Naive B cell (primary cell): ENCODE data around the gene MLST8. TPM values are rescaled to one million over a fixed set of nuclear protein-coding genes. Genes with fewer than 3 reads are reported as not detected.
"Not testable (repeated sequence)": the region's sequence is repeated elsewhere in the genome, so short reads cannot be mapped to it uniquely, and the experiment has no call there.

Experiments used
- ATAC-seq, 2 donors: fragments of 150-1000 bp; cut with Tn5 transposase; 2 replicates each; pipeline ENCODE4 v1.10.0; 2021; ENCODE audit warnings: low read depth in 2 of 2, mild to moderate bottlenecking in 2 of 2, moderate library complexity in 2 of 2
- DNase-seq: peaks from one replicate; pipeline ENCODE4 v3.0.0; 2022
- H3K27ac Mint-ChIP-seq, 6 donors: one replicate each; pipeline ENCODE4 v1.8.0; 2020 to 2022; ENCODE audit warnings: mild to moderate bottlenecking in 6 of 6, mixed read lengths in 6 of 6, moderate library complexity in 5 of 6, inconsistent platforms in 2 of 6
- H3K27me3 Mint-ChIP-seq, 3 donors: one replicate each; pipeline ENCODE4 v1.8.0; 2021 to 2022; ENCODE audit warnings: mixed read lengths in 3 of 3, mild to moderate bottlenecking in 1 of 3
- H3K36me3 Mint-ChIP-seq, 2 donors: one replicate each; pipeline ENCODE4 v1.8.0; 2020 to 2022; ENCODE audit warnings: mixed read lengths in 2 of 2, inconsistent platforms in 1 of 2, mild to moderate bottlenecking in 1 of 2
- H3K4me1 Mint-ChIP-seq, 3 donors: one replicate each; pipeline ENCODE4 v1.8.0; 2020 to 2022; ENCODE audit warnings: mixed read lengths in 3 of 3, inconsistent platforms in 1 of 3, mild to moderate bottlenecking in 1 of 3, moderate library complexity in 1 of 3
- H3K4me3 Mint-ChIP-seq, 8 donors: one replicate each; pipeline ENCODE4 v1.8.0; 2020 to 2022; ENCODE audit warnings: mild to moderate bottlenecking in 8 of 8, mixed read lengths in 8 of 8, moderate library complexity in 8 of 8, inconsistent platforms in 2 of 8
- H3K9me3 Mint-ChIP-seq, 7 donors: one replicate each; pipeline ENCODE4 v1.8.0; 2020 to 2022; ENCODE audit warnings: mixed read lengths in 7 of 7, mild to moderate bottlenecking in 5 of 7, inconsistent platforms in 2 of 7, moderate library complexity in 1 of 7
- polyA plus RNA-seq, 6 donors: library from polyadenylated mRNA; unstranded; fragments of 300-500 nt; fragmentation: Illumina TruSeq; gene quantifications; one replicate each; pipeline ENCODE4 v1.2.3, GENCODE V29; 2021; ENCODE audit warnings: low read depth in 6 of 6

Gene MLST8
- polyA plus RNA-seq, 6 donors from 2014 or later, result 28.1 to 43.1 (median 33.4) TPM

- no peak for DNase-seq
- no peak for ATAC-seq
- H3K36me3 Mint-ChIP-seq, result no peaks in the 10 kb centered on the region
- peaks cover 0 to 1% (median 0%) of the 10 kb centered on the region in 7 donors for H3K9me3 Mint-ChIP-seq
- H3K4me1 Mint-ChIP-seq, result peaks cover 9 to 13% (median 12%) of the 10 kb centered on the region in 3 donors
- H3K27ac Mint-ChIP-seq, result no peak overlapping the region
- H3K4me3 Mint-ChIP-seq, result peak overlapping the region in 1 of 8 donors; percentile 28
- peaks cover 23 to 54% (median 40%) of the 10 kb centered on the region in 3 donors for H3K27me3 Mint-ChIP-seq
Measured at GRCh38 chr16:2199095-2199494, 6.2 kb upstream of the MLST8 start.

GRCh38 chr16:2199621-2200139 is 5.6 kb upstream of the MLST8 start:
- Mint-ChIP-seq H3K4me1 (peaks cover 11 to 18% (median 16%) of the 10 kb centered on the region in 3 donors), H3K4me3 (peak overlapping the region in 1 of 8 donors; percentile 49), H3K9me3 (peaks cover 0 to 1% (median 0%) of the 10 kb centered on the region in 7 donors), H3K27me3 (peaks cover 22 to 50% (median 39%) of the 10 kb centered on the region in 3 donors), H3K27ac (no peak overlapping the region), H3K36me3 (no peaks in the 10 kb centered on the region)
- ATAC-seq, result no peak
- no peak for DNase-seq

GRCh38 chr16:2200313-2200712 is 4.9 kb upstream of the MLST8 start:
- H3K4me1 Mint-ChIP-seq, result peaks cover 8 to 14% (median 12%) of the 10 kb centered on the region in 3 donors
- no peak overlapping the region for H3K27ac Mint-ChIP-seq
- H3K36me3 Mint-ChIP-seq, result no peaks in the 10 kb centered on the region

GRCh38 chr16:2203119-2203688 is 2.0 kb upstream of the MLST8 start:
- peak overlapping the region in 7 of 8 donors; percentile 52 to 88 (median 68) for H3K4me3 Mint-ChIP-seq
- not testable (repeated sequence) for DNase-seq, ATAC-seq, H3K9me3 Mint-ChIP-seq, H3K36me3 Mint-ChIP-seq
- peaks cover 7 to 28% (median 21%) of the 10 kb centered on the region in 3 donors for H3K27me3 Mint-ChIP-seq
- peak overlapping the region in 1 of 6 donors; percentile 41 for H3K27ac Mint-ChIP-seq
- H3K4me1 Mint-ChIP-seq, result peaks cover 17 to 31% (median 20%) of the 10 kb centered on the region in 3 donors

More at GRCh38 chr16:2200313-2200712, 4.9 kb upstream of the MLST8 start:
- Mint-ChIP-seq H3K27me3 (peaks cover 17 to 43% (median 32%) of the 10 kb centered on the region in 3 donors), H3K4me3 (no peak overlapping the region), H3K9me3 (peaks cover 0 to 1% (median 0%) of the 10 kb centered on the region in 7 donors)
- ATAC-seq (no peak), DNase-seq (no peak)

GRCh38 chr16:2204416-2205103 is 694 bp upstream of the MLST8 start:
- ATAC-seq (no peak), DNase-seq (no peak)
- Mint-ChIP-seq H3K4me3 (peak overlapping the region; percentile 68 to 89 (median 82)), H3K4me1 (peaks cover 17 to 32% (median 20%) of the 10 kb centered on the region in 3 donors), H3K27me3 (peaks cover 0 to 18% (median 11%) of the 10 kb centered on the region in 3 donors), H3K9me3 (peaks cover 0 to 1% (median 0%) of the 10 kb centered on the region in 7 donors), H3K36me3 (peaks cover 0 to 9% of the 10 kb centered on the region in 2 donors), H3K27ac (peak overlapping the region in 5 of 6 donors; percentile 44 to 88 (median 78))

GRCh38 chr16:2205967-2206313 is 686 bp downstream of the MLST8 start:
- no peaks in the 10 kb centered on the region for H3K9me3 Mint-ChIP-seq
- peaks cover 0 to 8% (median 0%) of the 10 kb centered on the region in 3 donors for H3K27me3 Mint-ChIP-seq
- no peak for DNase-seq
- peak overlapping the region in 4 of 6 donors; percentile 76 to 96 (median 85) for H3K27ac Mint-ChIP-seq
- peak overlapping the region; percentile 68 to 88 (median 80) for H3K4me3 Mint-ChIP-seq
- peaks cover 0 to 9% of the 10 kb centered on the region in 2 donors for H3K36me3 Mint-ChIP-seq
- peaks cover 17 to 32% (median 20%) of the 10 kb centered on the region in 3 donors for H3K4me1 Mint-ChIP-seq
- ATAC-seq, result no peak

GRCh38 chr16:2206420-2206779 is 1.1 kb downstream of the MLST8 start:
- Mint-ChIP-seq H3K4me3 (peak overlapping the region; percentile 66 to 88 (median 80)), H3K27ac (peak overlapping the region in 5 of 6 donors; percentile 63 to 96 (median 88))
- no peak for DNase-seq

GRCh38 chr16:2206780-2207433 is 1.7 kb downstream of the MLST8 start:
- Mint-ChIP-seq H3K9me3 (no peaks in the 10 kb centered on the region), H3K36me3 (peaks cover 0 to 9% of the 10 kb centered on the region in 2 donors), H3K4me3 (peak overlapping the region in 7 of 8 donors; percentile 66 to 88 (median 81)), H3K27ac (peak overlapping the region in 4 of 6 donors; percentile 57 to 96 (median 86)), H3K27me3 (peaks cover 0 to 3% (median 0%) of the 10 kb centered on the region in 3 donors), H3K4me1 (peaks cover 17 to 32% (median 23%) of the 10 kb centered on the region in 3 donors)
- no peak for DNase-seq
- no peak for ATAC-seq

More at GRCh38 chr16:2206420-2206779, 1.1 kb downstream of the MLST8 start:
- Mint-ChIP-seq H3K36me3 (peaks cover 0 to 9% of the 10 kb centered on the region in 2 donors), H3K27me3 (peaks cover 0 to 8% (median 0%) of the 10 kb centered on the region in 3 donors), H3K9me3 (no peaks in the 10 kb centered on the region), H3K4me1 (peaks cover 17 to 32% (median 20%) of the 10 kb centered on the region in 3 donors)
- ATAC-seq, result no peak

GRCh38 chr16:2207872-2208271 is 2.6 kb downstream of the MLST8 start:
- H3K36me3 Mint-ChIP-seq, result peaks cover 0 to 9% of the 10 kb centered on the region in 2 donors
- H3K27ac Mint-ChIP-seq, result peak overlapping the region in 2 of 6 donors; percentile 54 to 78
- no peak for ATAC-seq
- H3K9me3 Mint-ChIP-seq, result no peaks in the 10 kb centered on the region
- H3K27me3 Mint-ChIP-seq, result no peaks in the 10 kb centered on the region
- DNase-seq, result no peak
- peak overlapping the region in 7 of 8 donors; percentile 19 to 87 (median 68) for H3K4me3 Mint-ChIP-seq
- H3K4me1 Mint-ChIP-seq, result peaks cover 22 to 34% (median 26%) of the 10 kb centered on the region in 3 donors

- Mint-ChIP-seq H3K27me3 (no peaks in the 10 kb centered on the region), H3K36me3 (peaks cover 0 to 9% of the 10 kb centered on the region in 2 donors), H3K27ac (no peak overlapping the region), H3K4me1 (peaks cover 26 to 37% (median 26%) of the 10 kb centered on the region in 3 donors), H3K4me3 (peak overlapping the region in 1 of 8 donors; percentile 33), H3K9me3 (no peaks in the 10 kb centered on the region)
- no peak for ATAC-seq
- DNase-seq, result no peak
Measured at GRCh38 chr16:2208308-2208707, 3.1 kb downstream of the MLST8 start.

- Mint-ChIP-seq H3K27me3 (no peaks in the 10 kb centered on the region), H3K27ac (no peak overlapping the region), H3K4me1 (peaks cover 22 to 36% (median 31%) of the 10 kb centered on the region in 3 donors), H3K36me3 (peaks cover 0 to 9% of the 10 kb centered on the region in 2 donors), H3K9me3 (no peaks in the 10 kb centered on the region), H3K4me3 (no peak overlapping the region)
- DNase-seq, result no peak
- ATAC-seq, result no peak
Measured at GRCh38 chr16:2208772-2209171, 3.5 kb downstream of the MLST8 start.

- no peak overlapping the region for H3K4me3 Mint-ChIP-seq
- no peak overlapping the region for H3K27ac Mint-ChIP-seq
- no peaks in the 10 kb centered on the region for H3K27me3 Mint-ChIP-seq
- ATAC-seq, result no peak
- peaks cover 20 to 32% (median 29%) of the 10 kb centered on the region in 3 donors for H3K4me1 Mint-ChIP-seq
- H3K36me3 Mint-ChIP-seq, result peaks cover 0 to 9% of the 10 kb centered on the region in 2 donors
- DNase-seq, result no peak
- H3K9me3 Mint-ChIP-seq, result no peaks in the 10 kb centered on the region
Measured at GRCh38 chr16:2209258-2210008, 4.2 kb downstream of the MLST8 start.
